Trophoblast cell (in vitro differentiated cells and primary cell): ENCODE data around the gene TBC1D22A.
A peak's percentile ranks its signal among the peaks of the same experiment; 100 is the strongest.

Source experiments
- DNase-seq, 2 donors: peaks; one replicate each; pipeline ENCODE4 v3.0.0-alpha.2; 2016
- H2AFZ ChIP-seq: 2 replicates; pipeline ENCODE4 v1.6.1; 2013; ENCODE audit warnings: low read length, moderate library complexity, mild to moderate bottlenecking; ENCODE audit not compliant: insufficient read depth, poor library complexity
- H2AK5ac ChIP-seq: 2 replicates; pipeline ENCODE4 v1.6.1; 2013; ENCODE audit warnings: mild to moderate bottlenecking, low read length
- H2BK120ac ChIP-seq: 2 replicates; pipeline ENCODE4 v1.6.1; 2013; ENCODE audit warnings: low read length, mild to moderate bottlenecking, moderate library complexity; ENCODE audit not compliant: insufficient read depth, poor library complexity
- H2BK12ac ChIP-seq: 2 replicates; pipeline ENCODE4 v1.6.1; 2013; ENCODE audit warnings: mild to moderate bottlenecking, low read length, moderate library complexity
- H2BK5ac ChIP-seq: 2 replicates; pipeline ENCODE4 v1.6.1; 2013; ENCODE audit warnings: low read length, low read depth, moderate library complexity, mild to moderate bottlenecking; ENCODE audit not compliant: poor library complexity
- H3K14ac ChIP-seq: 2 replicates; pipeline ENCODE4 v1.6.1; 2013; ENCODE audit warnings: mild to moderate bottlenecking, low read length
- H3K18ac ChIP-seq: 2 replicates; pipeline ENCODE4 v1.6.1; 2013; ENCODE audit warnings: mild to moderate bottlenecking, low read length
- H3K23ac ChIP-seq: 2 replicates; pipeline ENCODE4 v1.6.1; 2013; ENCODE audit warnings: low read length
- H3K27ac ChIP-seq: 2 replicates; pipeline ENCODE4 v1.5.1; 2013; ENCODE audit warnings: low read depth, mild to moderate bottlenecking, inconsistent platforms, low read length, moderate library complexity
- H3K27me3 ChIP-seq: 2 replicates; pipeline ENCODE4 v1.6.1; 2013; ENCODE audit warnings: inconsistent platforms, mild to moderate bottlenecking, low read length, moderate library complexity; ENCODE audit not compliant: insufficient read depth
- H3K36me3 ChIP-seq, 2 experiments: 1 replicate in 1 of 2; 2 replicates in 1 of 2; pipeline ENCODE4 v1.6.1; 2013; ENCODE audit warnings: low read length in 2 of 2, mild to moderate bottlenecking in 2 of 2, moderate library complexity in 1 of 2; ENCODE audit not compliant: insufficient read depth in 2 of 2, control insufficient read depth in 1 of 2
- H3K4ac ChIP-seq: 2 replicates; pipeline ENCODE4 v1.6.1; 2013; ENCODE audit warnings: low read depth, mild to moderate bottlenecking, low read length, moderate library complexity
- H3K4me1 ChIP-seq, 2 experiments: 1 replicate in 1 of 2; 2 replicates in 1 of 2; pipeline ENCODE4 v1.6.1; 2013; ENCODE audit warnings: low read length in 2 of 2, mild to moderate bottlenecking in 2 of 2, moderate library complexity in 1 of 2; ENCODE audit not compliant: insufficient read depth in 2 of 2, control insufficient read depth in 1 of 2
- H3K4me2 ChIP-seq: 2 replicates; pipeline ENCODE4 v1.6.1; 2013; ENCODE audit warnings: inconsistent platforms, mild to moderate bottlenecking, low read length, moderate library complexity
- H3K4me3 ChIP-seq: 2 replicates; pipeline ENCODE4 v1.5.1; 2013; ENCODE audit warnings: mild to moderate bottlenecking, low read depth, low read length, inconsistent platforms
- H3K79me1 ChIP-seq: one replicate; pipeline ENCODE4 v1.6.1; 2013; ENCODE audit warnings: low read length
- H3K79me2 ChIP-seq: 2 replicates; pipeline ENCODE4 v1.6.1; 2013; ENCODE audit warnings: low read length, mild to moderate bottlenecking; ENCODE audit not compliant: control insufficient read depth, insufficient read depth, poor library complexity
- H3K9ac ChIP-seq: 2 replicates; pipeline ENCODE4 v1.6.1; 2013; ENCODE audit warnings: mild to moderate bottlenecking, low read length
- H3K9me3 ChIP-seq: 2 replicates; pipeline ENCODE4 v1.6.1; 2013; ENCODE audit warnings: low read depth, mild to moderate bottlenecking, control low read depth, inconsistent platforms, low read length; ENCODE audit not compliant: insufficient read depth
- H4K12ac ChIP-seq: 2 replicates; pipeline ENCODE4 v1.6.1; 2013; ENCODE audit warnings: low read depth, mild to moderate bottlenecking, low read length, moderate library complexity
- H4K8ac ChIP-seq: 2 replicates; pipeline ENCODE4 v1.6.1; 2013; ENCODE audit warnings: low read depth, mild to moderate bottlenecking, low read length, moderate library complexity
- H4K91ac ChIP-seq: one replicate; pipeline ENCODE4 v1.6.1; 2013; ENCODE audit warnings: low read depth, mild to moderate bottlenecking, low read length, moderate library complexity
- WGBS: extraction: QIAGEN DNeasy Blood & Tissue Kit; methylation state at CpG from one replicate; pipeline ENCODE4 v1.1.7; 2013; ENCODE audit warnings: missing lambda C conversion rate; ENCODE audit not compliant: insufficient read length, insufficient coverage; ENCODE audit errors: extremely low coverage; 5-methylcytosine and 5-hydroxymethylcytosine counted together

TBC1D22A gene

DNA sequence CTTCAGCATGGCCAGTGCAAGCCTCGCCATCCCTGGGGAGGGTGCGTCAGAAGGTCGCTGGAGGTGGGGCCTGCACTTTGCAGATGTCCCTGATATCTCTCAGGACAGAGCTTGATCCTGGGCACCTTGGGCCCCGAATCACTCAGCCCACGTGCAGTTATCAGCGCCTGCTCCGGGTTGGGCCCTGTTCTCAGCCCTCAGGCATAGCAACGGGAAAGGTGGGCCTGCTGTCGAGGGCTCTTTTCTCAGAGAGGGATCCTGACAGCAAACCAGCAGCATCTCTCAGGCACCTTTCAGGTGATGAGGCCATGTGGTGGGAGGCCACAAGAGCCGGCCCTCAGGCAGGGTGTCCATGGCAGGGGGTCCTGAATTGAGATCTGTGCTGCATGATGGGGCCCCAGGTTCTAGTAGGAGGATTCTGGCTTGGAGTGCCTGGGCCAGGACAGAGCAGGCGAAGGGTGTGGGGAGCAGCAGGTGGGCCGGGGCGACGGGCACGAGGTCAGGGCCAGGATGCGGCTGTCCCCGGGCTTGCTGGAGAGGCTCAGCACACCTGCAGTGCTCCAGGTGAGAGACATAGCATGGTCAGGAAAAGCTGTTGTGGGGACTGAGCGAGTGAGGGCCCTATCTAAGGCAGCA, 280.5 kb downstream of the TBC1D22A start:
- Histone ChIP-seq H2AFZ (no peak overlapping the region), H4K91ac (no peak overlapping the region), H4K8ac (no peak overlapping the region), H3K9ac (no peak overlapping the region), H3K79me1 (no peaks in the 10 kb centered on the region), H3K36me3 (no peaks in the 10 kb centered on the region), H3K27me3 (no peaks in the 10 kb centered on the region), H3K4ac (no peak overlapping the region), H3K18ac (no peak overlapping the region), H3K4me1 (peaks cover 3% of the 10 kb centered on the region in 2 experiments), H2BK120ac (no peak overlapping the region), H3K27ac (no peak overlapping the region), H3K23ac (no peak overlapping the region), H2BK12ac (no peak overlapping the region), H2BK5ac (no peak overlapping the region), H2AK5ac (no peak overlapping the region), H3K4me3 (no peak overlapping the region), H3K9me3 (no peaks in the 10 kb centered on the region), H3K79me2 (no peaks in the 10 kb centered on the region), H4K12ac (no peak overlapping the region), H3K14ac (no peak overlapping the region), H3K4me2 (no peak overlapping the region)
- no CpG with 5 or more reads among the region's 18 CpGs for WGBS
- no peak for DNase-seq

DNA sequence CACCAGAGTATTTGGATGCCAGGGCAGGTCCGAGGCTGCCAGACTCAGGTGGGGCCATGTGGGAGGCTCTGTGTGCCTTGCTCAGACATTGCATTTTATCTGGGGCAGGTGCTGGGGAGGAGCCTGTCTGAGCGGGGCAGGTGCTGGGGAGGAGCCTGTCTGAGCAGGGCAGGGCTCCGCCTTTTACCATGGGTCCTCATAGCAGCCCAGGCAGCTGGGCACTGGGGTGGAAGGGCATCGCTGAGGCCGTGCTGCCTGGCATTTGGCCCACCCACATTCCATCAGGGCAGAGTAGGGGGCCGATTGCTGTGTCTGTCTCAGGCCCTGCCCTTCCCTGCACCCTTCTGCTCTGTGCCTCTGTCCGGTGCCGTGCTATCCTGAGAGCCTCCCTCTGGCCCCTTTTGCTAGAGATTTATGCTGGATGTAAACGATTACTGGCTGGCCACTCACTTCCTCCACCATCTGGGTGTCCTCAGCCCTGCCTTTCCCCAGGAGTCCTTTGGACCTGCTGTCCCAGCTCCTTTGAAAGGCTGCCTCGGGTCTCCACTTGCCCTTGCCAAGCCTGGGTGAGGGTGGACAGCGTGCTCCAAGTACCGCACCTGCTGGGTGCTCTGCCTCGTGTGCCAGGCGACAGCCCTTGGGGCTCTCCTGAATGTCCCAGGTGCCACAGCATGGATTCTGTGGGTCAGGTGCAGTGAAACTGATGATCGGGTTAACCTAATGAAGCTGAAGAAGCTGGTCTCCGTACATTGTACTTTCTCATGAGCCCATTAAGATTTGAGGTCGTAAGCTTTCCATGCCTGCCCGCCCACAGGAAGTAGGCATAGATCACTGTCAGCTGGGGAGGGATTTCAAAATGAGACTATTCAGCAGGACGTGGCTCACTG, 281.6 kb downstream of the TBC1D22A start:
- no peak overlapping the region for H2BK120ac ChIP-seq
- H3K4ac ChIP-seq = no peak overlapping the region
- no peak overlapping the region for H2BK12ac ChIP-seq
- no peak overlapping the region for H2AFZ ChIP-seq
- no peaks in the 10 kb centered on the region for H3K4me1 ChIP-seq
- H3K4me2 ChIP-seq = no peak overlapping the region
- peak; percentile 26 to 34 for DNase-seq
- H2BK5ac ChIP-seq = no peak overlapping the region
- H3K14ac ChIP-seq = no peak overlapping the region
- no peaks in the 10 kb centered on the region for H3K79me2 ChIP-seq
- no peak overlapping the region for H3K9ac ChIP-seq
- WGBS = no CpG with 5 or more reads among the region's 19 CpGs
- no peak overlapping the region for H4K91ac ChIP-seq
- no peaks in the 10 kb centered on the region for H3K9me3 ChIP-seq
- H3K27me3 ChIP-seq = no peaks in the 10 kb centered on the region
- no peak overlapping the region for H4K12ac ChIP-seq
- H2AK5ac ChIP-seq = no peak overlapping the region
- H3K23ac ChIP-seq = no peak overlapping the region
- no peaks in the 10 kb centered on the region for H3K36me3 ChIP-seq
- no peak overlapping the region for H3K27ac ChIP-seq
- H4K8ac ChIP-seq = no peak overlapping the region
- H3K4me3 ChIP-seq = no peak overlapping the region
- H3K18ac ChIP-seq = no peak overlapping the region
- H3K79me1 ChIP-seq = no peaks in the 10 kb centered on the region

GRCh38 chr22:47044722-47045535, 282.5 kb downstream of the TBC1D22A start:
- no peaks in the 10 kb centered on the region for H3K79me1 ChIP-seq
- no CpG with 5 or more reads among the region's 29 CpGs for WGBS

DNA sequence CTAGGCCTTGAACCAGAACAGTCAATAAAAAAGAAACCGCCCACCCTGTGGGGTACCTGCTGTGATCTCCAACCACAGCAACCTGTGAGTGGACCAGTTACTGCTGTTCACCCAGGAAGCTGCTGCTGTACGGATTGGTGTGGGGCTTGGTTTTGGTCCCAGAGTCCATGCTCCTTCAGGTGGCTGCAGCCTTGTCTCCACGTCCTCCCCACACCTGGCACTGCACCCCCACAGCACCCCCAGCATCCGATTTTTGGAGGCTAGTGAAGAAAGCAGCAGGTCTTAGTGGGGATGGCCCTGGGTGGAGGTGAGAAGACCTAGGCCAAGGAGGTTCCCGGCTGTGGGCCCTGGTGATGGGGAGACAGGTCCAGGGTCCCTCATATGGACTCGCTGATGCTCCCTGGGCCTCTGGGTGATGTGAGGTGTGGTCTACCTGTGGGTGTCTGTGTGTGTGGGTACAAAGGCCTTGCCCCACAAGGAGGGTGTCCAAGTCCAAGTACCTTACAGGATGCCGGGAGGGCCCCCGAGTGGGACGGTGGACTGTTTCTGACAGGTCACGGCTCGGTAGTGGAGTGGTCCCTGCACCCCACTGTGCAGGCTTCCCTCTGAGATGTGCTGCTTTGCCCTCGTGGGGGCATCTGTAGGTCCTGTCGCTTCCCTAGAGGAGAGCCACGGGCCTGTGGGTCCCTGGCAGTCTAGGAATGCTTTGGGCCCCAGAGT, 283.4 kb downstream of the TBC1D22A start:
- Histone ChIP-seq H4K12ac (no peak overlapping the region), H3K9me3 (no peaks in the 10 kb centered on the region), H2BK12ac (no peak overlapping the region), H2AK5ac (no peak overlapping the region), H3K79me2 (no peaks in the 10 kb centered on the region), H3K36me3 (no peaks in the 10 kb centered on the region), H3K9ac (no peak overlapping the region), H3K4me2 (no peak overlapping the region), H3K4ac (no peak overlapping the region), H3K79me1 (no peaks in the 10 kb centered on the region), H3K23ac (no peak overlapping the region), H3K4me1 (no peaks in the 10 kb centered on the region), H3K18ac (no peak overlapping the region), H2BK5ac (no peak overlapping the region), H2AFZ (no peak overlapping the region), H3K14ac (no peak overlapping the region), H3K27me3 (no peaks in the 10 kb centered on the region), H2BK120ac (no peak overlapping the region), H4K91ac (no peak overlapping the region), H3K4me3 (no peak overlapping the region), H4K8ac (no peak overlapping the region), H3K27ac (no peak overlapping the region)
- no peak for DNase-seq
- no CpG with 5 or more reads among the region's 14 CpGs for WGBS

More at GRCh38 chr22:47044722-47045535, 282.5 kb downstream of the TBC1D22A start:
- Histone ChIP-seq H3K4me1 (no peaks in the 10 kb centered on the region), H3K18ac (no peak overlapping the region), H3K27ac (no peak overlapping the region), H4K8ac (no peak overlapping the region), H2BK120ac (no peak overlapping the region), H3K9ac (no peak overlapping the region), H4K91ac (no peak overlapping the region), H2AFZ (no peak overlapping the region), H2BK5ac (no peak overlapping the region), H3K27me3 (no peaks in the 10 kb centered on the region), H4K12ac (no peak overlapping the region), H3K36me3 (no peaks in the 10 kb centered on the region), H2BK12ac (no peak overlapping the region), H3K4ac (no peak overlapping the region), H3K9me3 (no peaks in the 10 kb centered on the region), H2AK5ac (no peak overlapping the region), H3K4me3 (no peak overlapping the region), H3K4me2 (no peak overlapping the region), H3K23ac (no peak overlapping the region), H3K79me2 (no peaks in the 10 kb centered on the region), H3K14ac (no peak overlapping the region)
- DNase-seq = no peak
